GM12872 (cell line): ENCODE measurements around the gene SYNE2.

Source experiments
- CTCF ChIP-seq: IDR thresholded peaks from 3 replicates; pipeline ENCODE4 v1.5.1; 2011; ENCODE audit warnings: low read depth, mild to moderate bottlenecking, low read length, moderate library complexity; ENCODE audit not compliant: insufficient read depth

The SYNE2 gene

DNA sequence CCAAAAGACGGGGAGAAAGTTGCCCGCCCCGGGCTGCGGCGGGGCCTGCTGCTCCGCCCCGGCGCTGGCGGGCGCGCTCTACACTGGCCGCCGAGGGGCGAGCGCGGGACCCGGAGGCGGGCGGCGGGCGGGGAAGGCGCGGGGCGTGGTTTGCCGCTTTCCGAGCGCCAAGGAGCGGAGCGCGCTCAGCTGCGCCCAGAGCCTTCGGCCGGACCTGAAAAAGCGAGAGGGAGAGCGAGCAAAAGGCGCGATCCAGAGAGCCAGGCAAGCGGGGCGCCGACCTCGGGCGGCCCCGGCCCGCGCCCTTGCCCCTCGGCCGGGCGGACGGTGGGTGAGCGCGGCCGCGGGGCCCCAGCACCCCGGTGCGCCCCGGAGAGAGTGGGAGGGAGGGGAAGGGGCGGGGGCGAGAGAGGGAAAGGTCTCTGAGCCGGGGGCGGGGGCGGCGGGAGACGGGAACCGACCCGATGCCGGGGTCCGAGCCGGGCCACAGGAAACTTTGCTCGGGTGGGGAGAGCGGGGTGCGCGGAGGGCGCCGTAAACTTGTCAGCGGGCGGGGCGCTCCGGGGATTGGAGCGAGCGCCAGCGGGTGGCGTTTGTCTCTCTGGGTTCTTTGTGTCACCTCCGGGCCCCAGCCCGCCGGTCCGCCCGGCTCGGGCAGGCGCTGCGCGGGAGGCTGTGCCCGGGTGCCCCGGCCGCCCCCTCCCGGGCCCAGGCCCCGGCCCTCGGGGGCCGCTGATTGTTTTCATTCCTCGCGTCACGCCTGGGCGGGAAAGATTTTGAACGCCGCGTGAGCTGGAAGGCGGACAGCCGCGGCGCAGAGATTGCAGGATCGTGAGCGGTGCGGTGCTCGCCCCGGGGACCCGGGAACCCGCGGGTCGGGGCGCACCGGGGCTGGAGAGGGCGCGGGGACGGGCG lies at the start of gene SYNE2:
TSS of gene SYNE2 (plus strand) at position 188 of the 915 bp plus-strand sequence. CDS start 56,145 bp downstream, outside the sequence.
- TF ChIP-seq CTCF: peak; percentile 27; the same call in 1 of the 3 replicates

- TF ChIP-seq CTCF: no peak
Measured at GRCh38 chr14:63833728-63834127, 19.1 kb upstream of the SYNE2 start.

GRCh38 chr14:63840981-63841380 lies 11.8 kb upstream of the SYNE2 start:
- peak; percentile 23; the same call in 1 of the 3 replicates for TF ChIP-seq CTCF

DNA sequence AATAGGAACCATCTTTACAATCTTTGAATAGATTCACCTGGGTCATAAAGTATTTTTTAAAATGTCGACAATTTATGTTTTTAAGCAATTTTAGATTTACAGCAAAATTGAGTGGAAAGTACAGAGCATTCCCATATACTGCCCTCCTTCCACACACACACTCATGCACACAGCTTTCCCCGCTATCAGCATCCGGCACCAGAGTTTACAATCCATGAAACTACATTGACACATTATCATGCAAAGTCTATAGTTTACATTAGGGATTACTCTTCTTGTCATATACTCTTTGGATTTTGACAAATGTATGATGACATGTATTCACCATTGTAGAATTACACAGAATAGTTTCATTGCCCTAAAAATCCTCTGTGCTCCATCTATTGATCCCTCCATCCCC lies 9.0 kb upstream of the SYNE2 start:
- no peak for TF ChIP-seq CTCF

- TF ChIP-seq CTCF: no peak
Measured at GRCh38 chr14:63848890-63849289, 3.9 kb upstream of the SYNE2 start.

DNA sequence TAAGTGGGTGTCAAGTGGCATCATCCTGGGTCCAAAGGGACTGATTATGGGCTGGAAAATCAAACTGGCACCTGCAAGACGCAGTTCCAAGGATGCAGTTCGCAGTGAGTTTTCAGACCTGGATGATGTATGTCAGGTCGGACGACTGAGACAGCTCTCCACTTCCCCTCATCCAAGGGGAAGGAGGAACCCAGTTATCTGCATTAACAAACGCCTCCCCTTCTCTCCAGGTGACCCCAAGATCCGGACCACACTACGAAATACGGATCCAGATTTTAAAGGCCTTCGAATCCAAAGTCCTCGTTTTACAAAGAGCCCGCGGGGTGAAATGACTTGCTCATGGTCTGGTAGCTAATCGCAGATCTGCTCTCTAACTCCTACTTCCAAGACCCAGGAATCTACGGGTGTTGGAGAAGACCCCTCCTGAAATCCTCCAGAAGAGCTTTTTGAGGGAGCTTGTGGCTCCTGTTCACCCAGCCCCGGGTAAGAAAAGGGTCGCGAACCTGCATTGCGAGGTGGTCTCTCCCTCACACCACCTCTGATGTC lies 460 bp upstream of the SYNE2 start:
- no peak for TF ChIP-seq CTCF

GRCh38 chr14:63853831-63854293 lies 1.1 kb downstream of the SYNE2 start:
- TF ChIP-seq CTCF: no peak
